H9 (cell line): Measurements from ENCODE around the gene PPOX. TPM values are rescaled to one million over a fixed set of nuclear protein-coding genes. Genes with fewer than 3 reads are reported as not detected.

Experiments used
- DNase-seq: peaks from one replicate; pipeline ENCODE4 v3.0.0-alpha.2; 2017
- H2AFZ ChIP-seq: one replicate; pipeline ENCODE4 v1.6.1; 2013; ENCODE audit warnings: mild to moderate bottlenecking, low read length, control low read depth, moderate library complexity
- H2AK5ac ChIP-seq: 2 replicates; pipeline ENCODE4 v1.6.1; 2013; ENCODE audit warnings: low read length, control low read depth, mixed read lengths; ENCODE audit not compliant: insufficient read length
- H2BK120ac ChIP-seq: one replicate; pipeline ENCODE4 v1.6.1; 2013; ENCODE audit warnings: low read depth, mild to moderate bottlenecking, low read length, control low read depth, inconsistent platforms; ENCODE audit not compliant: poor library complexity, severe bottlenecking
- H2BK12ac ChIP-seq: 2 replicates; pipeline ENCODE4 v1.6.1; 2013; ENCODE audit warnings: low read length, control low read depth, mixed read lengths, low read depth; ENCODE audit not compliant: insufficient read length
- H2BK15ac ChIP-seq: 2 replicates; pipeline ENCODE4 v1.6.1; 2013; ENCODE audit warnings: low read depth, low read length, control low read depth
- H2BK20ac ChIP-seq: one replicate; pipeline ENCODE4 v1.6.1; 2013; ENCODE audit warnings: low read depth, mild to moderate bottlenecking, low read length, control low read depth, inconsistent platforms; ENCODE audit not compliant: poor library complexity, severe bottlenecking
- H2BK5ac ChIP-seq: 2 replicates; pipeline ENCODE4 v1.6.1; 2013; ENCODE audit warnings: low read length, control low read depth, mixed read lengths; ENCODE audit not compliant: insufficient read length
- H3K14ac ChIP-seq: 2 replicates; pipeline ENCODE4 v1.6.1; 2013; ENCODE audit warnings: low read length, control low read depth; ENCODE audit not compliant: insufficient read depth
- H3K18ac ChIP-seq: 2 replicates; pipeline ENCODE4 v1.6.1; 2013; ENCODE audit warnings: low read depth, mild to moderate bottlenecking, mixed read lengths, low read length, control low read depth; ENCODE audit not compliant: insufficient read length
- H3K23ac ChIP-seq: 2 replicates; pipeline ENCODE4 v1.6.1; 2013; ENCODE audit warnings: low read length, control low read depth, mixed read lengths, low read depth; ENCODE audit not compliant: insufficient read length
- H3K23me2 ChIP-seq: 2 replicates; pipeline ENCODE4 v1.6.1; 2013; ENCODE audit warnings: low read depth, mild to moderate bottlenecking, mixed read lengths, low read length, control low read depth; ENCODE audit not compliant: insufficient read length, poor library complexity, severe bottlenecking
- H3K27ac ChIP-seq: 2 replicates; pipeline ENCODE4 v1.5.1; 2013; ENCODE audit warnings: low read length, control low read depth, mixed read lengths, low read depth; ENCODE audit not compliant: insufficient read length
- H3K27me3 ChIP-seq: 2 replicates; pipeline ENCODE4 v1.6.1; 2013; ENCODE audit warnings: low read length, control low read depth, inconsistent platforms; ENCODE audit not compliant: insufficient read depth
- H3K4ac ChIP-seq: 2 replicates; pipeline ENCODE4 v1.6.1; 2013; ENCODE audit warnings: low read depth, mild to moderate bottlenecking, control low read depth, inconsistent platforms, low read length, moderate library complexity
- H3K4me1 ChIP-seq: 2 replicates; pipeline ENCODE4 v1.6.1; 2013; ENCODE audit warnings: low read length, control low read depth, inconsistent platforms; ENCODE audit not compliant: insufficient read depth
- H3K4me2 ChIP-seq: 2 replicates; pipeline ENCODE4 v1.6.1; 2013; ENCODE audit warnings: low read length, control low read depth, mixed read lengths; ENCODE audit not compliant: insufficient read length, insufficient read depth
- H3K56ac ChIP-seq: 2 replicates; pipeline ENCODE4 v1.6.1; 2013; ENCODE audit warnings: low read depth, mild to moderate bottlenecking, mixed read lengths, low read length, control low read depth; ENCODE audit not compliant: insufficient read length
- H3K79me1 ChIP-seq: 2 replicates; pipeline ENCODE4 v1.6.1; 2013; ENCODE audit warnings: low read depth, mild to moderate bottlenecking, moderate library complexity, low read length, control low read depth, inconsistent platforms; ENCODE audit not compliant: insufficient read depth, poor library complexity, severe bottlenecking
- H3K79me2 ChIP-seq: 2 replicates; pipeline ENCODE4 v1.6.1; 2013; ENCODE audit warnings: low read length, control low read depth, inconsistent platforms; ENCODE audit not compliant: insufficient read depth
- H3K9ac ChIP-seq: 2 replicates; pipeline ENCODE4 v1.6.1; 2013; ENCODE audit warnings: low read length, control low read depth, mixed read lengths; ENCODE audit not compliant: insufficient read length; ENCODE audit errors: extremely low read depth
- H3K9me3 ChIP-seq: one replicate; pipeline ENCODE4 v1.6.1; 2013; ENCODE audit warnings: low read depth, low read length, inconsistent platforms; ENCODE audit not compliant: control insufficient read depth
- H3T11ph ChIP-seq: one replicate; pipeline ENCODE4 v1.6.1; 2013; ENCODE audit warnings: mild to moderate bottlenecking, low read length, control low read depth, inconsistent platforms
- H4K20me1 ChIP-seq: one replicate; pipeline ENCODE4 v1.6.1; 2013; ENCODE audit not compliant: control insufficient read depth, insufficient read length, insufficient read depth
- H4K5ac ChIP-seq: 2 replicates; pipeline ENCODE4 v1.6.1; 2013; ENCODE audit warnings: low read depth, mild to moderate bottlenecking, mixed read lengths, low read length, control low read depth; ENCODE audit not compliant: insufficient read length
- H4K8ac ChIP-seq: replicated peaks from 2 replicates; pipeline ENCODE4 v1.6.1; 2013; ENCODE audit warnings: low read length, control low read depth, mixed read lengths, low read depth; ENCODE audit not compliant: insufficient read length
- H4K91ac ChIP-seq: 2 replicates; pipeline ENCODE4 v1.6.1; 2013; ENCODE audit warnings: low read depth, mild to moderate bottlenecking, moderate library complexity, mixed read lengths, low read length, control low read depth; ENCODE audit not compliant: insufficient read length
- H3K27ac Mint-ChIP-seq, 3 experiments: 2 replicates in 2 of 3; 3 replicates in 1 of 3; pipeline ENCODE4 v1.8.0; 2020 to 2021; ENCODE audit warnings: mixed read lengths in 3 of 3, mild to moderate bottlenecking in 1 of 3, moderate library complexity in 1 of 3
- H3K27me3 Mint-ChIP-seq: 2 replicates; pipeline ENCODE4 v1.8.0; 2021; ENCODE audit warnings: low read depth, mild to moderate bottlenecking, moderate library complexity, mixed read lengths
- H3K36me3 Mint-ChIP-seq, 3 experiments: 2 replicates in 2 of 3; 3 replicates in 1 of 3; pipeline ENCODE4 v1.8.0; 2020 to 2021; ENCODE audit warnings: low read depth in 3 of 3, mixed read lengths in 3 of 3; ENCODE audit not compliant: insufficient read depth in 1 of 3
- H3K4me1 Mint-ChIP-seq, 2 experiments: 2 replicates each; pipeline ENCODE4 v1.8.0; 2020; ENCODE audit warnings: mixed read lengths in 2 of 2
- H3K4me3 Mint-ChIP-seq, 2 experiments: 2 replicates in 1 of 2; 3 replicates in 1 of 2; pipeline ENCODE4 v1.8.0; 2020 to 2021; ENCODE audit warnings: mild to moderate bottlenecking in 2 of 2, mixed read lengths in 2 of 2, moderate library complexity in 1 of 2
- H3K9me3 Mint-ChIP-seq, 2 experiments: 2 replicates in 1 of 2; 3 replicates in 1 of 2; pipeline ENCODE4 v1.8.0; 2020; ENCODE audit warnings: mild to moderate bottlenecking in 2 of 2, mixed read lengths in 2 of 2, moderate library complexity in 1 of 2
- CTCF ChIP-seq: fragments of 200-600 bp; sonication (generic); conservative IDR thresholded peaks from 3 replicates; pipeline ENCODE4 v1.8.0; 2021; ENCODE audit warnings: antibody characterized with exemption, mild to moderate bottlenecking
- WGBS: extraction: QIAGEN DNeasy Blood & Tissue Kit; methylation state at CpG from one replicate; pipeline ENCODE4 v1.1.7; 2013; ENCODE audit warnings: missing lambda C conversion rate, low lambda C conversion rate, mixed read lengths; ENCODE audit not compliant: insufficient read length; ENCODE audit errors: extremely low coverage; 5-methylcytosine and 5-hydroxymethylcytosine counted together
- total RNA-seq: library from RNA; stranded (reverse); gene quantifications from 2 replicates; pipeline ENCODE4 v1.2.1, GENCODE V29; 2021

PPOX gene
- total RNA-seq, 1 experiment from 2014 or later, result 39.8 TPM

DNA sequence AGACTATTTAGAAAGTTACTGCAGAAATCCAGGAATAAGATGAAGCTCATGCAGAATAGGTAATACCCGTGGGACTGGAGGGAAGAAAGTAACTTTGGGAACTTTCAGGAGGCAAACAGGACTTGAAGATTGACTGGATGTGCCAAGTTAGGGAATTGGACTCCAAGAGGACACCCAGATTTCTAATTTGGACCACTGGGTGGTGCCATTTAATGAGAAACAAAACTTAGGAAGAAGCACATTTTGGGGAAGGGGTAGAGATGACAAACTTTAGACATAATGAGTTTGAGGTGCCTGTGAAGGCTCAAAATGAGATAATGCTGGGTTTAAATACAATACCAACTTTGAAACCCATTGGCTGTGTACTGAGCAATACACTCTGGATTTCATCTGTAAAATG, 14.4 kb downstream of the PPOX start:
- Histone ChIP-seq H3K79me1 (no peaks in the 10 kb centered on the region), H2BK15ac (no peak overlapping the region), H3K9me3 (no peaks in the 10 kb centered on the region), H3K9ac (no peak overlapping the region), H3K56ac (no peak overlapping the region), H2BK12ac (no peak overlapping the region), H3T11ph (no peak overlapping the region), H3K4me1 (no peaks in the 10 kb centered on the region; the same call in 1 of the 2 replicates), H2BK20ac (no peak overlapping the region), H4K20me1 (peaks cover 3% of the 10 kb centered on the region), H2AFZ (no peak overlapping the region), H3K27me3 (no peaks in the 10 kb centered on the region), H3K18ac (no peak overlapping the region), H4K8ac (no peak overlapping the region), H3K23me2 (peaks cover 6% of the 10 kb centered on the region), H2AK5ac (no peak overlapping the region), H3K79me2 (no peaks in the 10 kb centered on the region), H2BK5ac (no peak overlapping the region), H3K14ac (no peak overlapping the region), H3K23ac (no peak overlapping the region), H2BK120ac (no peak overlapping the region), H3K27ac (no peak overlapping the region), H3K4me2 (no peak overlapping the region), H4K91ac (no peak overlapping the region), H4K5ac (no peak overlapping the region), H3K4ac (no peak overlapping the region)
- no peak for DNase-seq
- peaks cover 0 to 6% (median 2%) of the 10 kb centered on the region in 3 experiments; a peak in 5 of 7 replicates for H3K36me3 Mint-ChIP-seq
- H3K27me3 Mint-ChIP-seq, result peaks cover 5% of the 10 kb centered on the region
- WGBS, result no CpG with 5 or more reads among the region's 1 CpG
- TF ChIP-seq CTCF, result peak; percentile 60; the same call in 2 of the 3 replicates
- peaks cover 24 to 27% of the 10 kb centered on the region in 2 experiments for H3K4me1 Mint-ChIP-seq
- H3K27ac Mint-ChIP-seq, result no peak overlapping the region
- H3K9me3 Mint-ChIP-seq, result no peaks in the 10 kb centered on the region
- H3K4me3 Mint-ChIP-seq, result no peak overlapping the region
